GM21529 (cell line): ENCODE results near the gene PRKCE.

Source experiments
- ATAC-seq: cut with Tn5 transposase; IDR thresholded peaks from one replicate; pipeline ENCODE4 v1.9.1; 2021; ENCODE audit not compliant: unreplicated experiment

The PRKCE gene

GRCh38 chr2:46229134-46230063 is 577.9 kb downstream of the PRKCE start:
- ATAC-seq = peak; percentile 74

- peak; percentile 56 for ATAC-seq
Measured at GRCh38 chr2:46230115-46230571, 578.7 kb downstream of the PRKCE start.

- ATAC-seq = no peak
Measured at GRCh38 chr2:46230677-46231425, 579.4 kb downstream of the PRKCE start.

GRCh38 chr2:46231721-46232120 is 580.2 kb downstream of the PRKCE start:
- ATAC-seq = no peak

GRCh38 chr2:46232860-46233259 is 581.4 kb downstream of the PRKCE start:
- ATAC-seq = no peak

GRCh38 chr2:46236006-46236875 is 584.8 kb downstream of the PRKCE start:
- no peak for ATAC-seq

- ATAC-seq = no peak
Measured at GRCh38 chr2:46236876-46237859, 585.7 kb downstream of the PRKCE start.
